PC-3 (cell line): ENCODE results near the gene PRPF40B.

Experiments used
- EZH2 ChIP-seq: fragments of 300-600 bp; sonication (generic); IDR thresholded peaks from one replicate; pipeline ENCODE4 v1.6.1; 2017; ENCODE audit warnings: antibody characterized with exemption, mild to moderate bottlenecking, low read length; ENCODE audit not compliant: unreplicated experiment
- TF ChIP-seq, protein P1 (sequence below): fragments of 300-600 bp; sonication (generic); conservative IDR thresholded peaks from 2 replicates; pipeline ENCODE4 v1.5.1; 2017; ENCODE audit warnings: antibody characterized with exemption, low read depth, mild to moderate bottlenecking, low read length

DNA sequence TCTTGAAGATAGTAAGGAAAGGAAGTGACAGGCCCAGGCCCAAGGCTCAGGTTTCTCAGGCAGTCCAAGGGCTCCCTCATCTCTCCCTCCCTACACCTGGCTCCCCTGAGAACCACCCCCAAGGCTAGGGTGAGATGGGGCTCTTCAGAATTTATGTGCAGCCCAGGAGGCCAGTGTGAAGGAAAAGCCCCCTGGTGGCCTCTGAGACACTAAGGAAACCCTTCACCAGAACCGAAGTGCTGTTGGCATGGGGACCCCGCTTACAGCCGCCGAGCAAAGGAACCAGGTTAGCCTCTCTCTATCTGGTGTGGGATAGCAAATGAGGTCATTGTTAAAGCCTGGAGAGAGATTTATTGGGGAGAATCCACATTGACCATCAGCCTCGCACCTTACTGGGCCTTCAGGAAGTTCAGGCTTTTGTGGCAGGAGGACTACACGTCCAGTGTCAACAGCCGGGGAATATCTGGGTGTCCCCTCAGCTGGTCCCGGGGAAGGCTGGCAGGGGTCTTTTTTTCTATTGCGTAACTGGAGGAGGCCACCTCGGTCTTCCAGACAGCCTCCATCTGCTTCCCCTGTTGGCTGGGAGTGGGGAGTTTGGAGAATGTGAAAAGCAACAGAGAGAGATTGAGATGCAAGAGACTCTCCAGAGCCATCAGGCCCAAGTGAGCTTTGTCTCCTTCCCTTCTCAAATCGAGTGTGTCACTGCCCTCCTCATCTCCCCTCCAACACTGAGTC is 36.0 kb upstream of the PRPF40B start:
- TF ChIP-seq EZH2, result no peak
- TF ChIP-seq, protein P1, sequence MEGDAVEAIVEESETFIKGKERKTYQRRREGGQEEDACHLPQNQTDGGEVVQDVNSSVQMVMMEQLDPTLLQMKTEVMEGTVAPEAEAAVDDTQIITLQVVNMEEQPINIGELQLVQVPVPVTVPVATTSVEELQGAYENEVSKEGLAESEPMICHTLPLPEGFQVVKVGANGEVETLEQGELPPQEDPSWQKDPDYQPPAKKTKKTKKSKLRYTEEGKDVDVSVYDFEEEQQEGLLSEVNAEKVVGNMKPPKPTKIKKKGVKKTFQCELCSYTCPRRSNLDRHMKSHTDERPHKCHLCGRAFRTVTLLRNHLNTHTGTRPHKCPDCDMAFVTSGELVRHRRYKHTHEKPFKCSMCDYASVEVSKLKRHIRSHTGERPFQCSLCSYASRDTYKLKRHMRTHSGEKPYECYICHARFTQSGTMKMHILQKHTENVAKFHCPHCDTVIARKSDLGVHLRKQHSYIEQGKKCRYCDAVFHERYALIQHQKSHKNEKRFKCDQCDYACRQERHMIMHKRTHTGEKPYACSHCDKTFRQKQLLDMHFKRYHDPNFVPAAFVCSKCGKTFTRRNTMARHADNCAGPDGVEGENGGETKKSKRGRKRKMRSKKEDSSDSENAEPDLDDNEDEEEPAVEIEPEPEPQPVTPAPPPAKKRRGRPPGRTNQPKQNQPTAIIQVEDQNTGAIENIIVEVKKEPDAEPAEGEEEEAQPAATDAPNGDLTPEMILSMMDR, result peak; percentile 27; the same call in 1 of the 2 replicates
